ENCODE measurements around the gene POLK. TPM values are rescaled to one million over a fixed set of nuclear protein-coding genes. Genes with fewer than 3 reads are reported as not detected.
A peak's percentile ranks its signal among the peaks of the same experiment; 100 is the strongest.

The POLK gene
- total RNA-seq, 1 donor = 34.7 TPM

GRCh38 chr5:75521195-75521594 lies 9.5 kb downstream of the POLK start:
- Histone ChIP-seq H3K79me2 (ENCODE audit: insufficient read depth, low read length) (peaks cover 91% of the 10 kb centered on the region), H3K36me3 (ENCODE audit: insufficient read depth, low read length) (peaks cover 5% of the 10 kb centered on the region), H3K27me3 (ENCODE audit: insufficient read depth, low read length) (no peaks in the 10 kb centered on the region), H3K9me3 (ENCODE audit: low read depth, low read length) (peaks cover 4% of the 10 kb centered on the region), H2AFZ (ENCODE audit: low read length) (no peak overlapping the region), H3K4me3 (ENCODE audit: insufficient read depth, low read length) (no peak overlapping the region), H3K4me2 (ENCODE audit: insufficient read depth, low read length) (no peak overlapping the region), H4K20me1 (ENCODE audit: insufficient read depth, low read length) (peaks cover 11% of the 10 kb centered on the region), H3K27ac (ENCODE audit: low read depth, low read length) (no peak overlapping the region), H3K4me1 (ENCODE audit: insufficient read depth, low read length) (peaks cover 14% of the 10 kb centered on the region)
- DNase-seq (ENCODE audit: insufficient read length, low spot score, missing footprints) = no peak
- no peak for TF ChIP-seq CTCF (IDR thresholded peaks at IDR 0.05; ENCODE audit: extremely low read depth, low read depth, low read length)

GRCh38 chr5:75522025-75522424 lies 10.3 kb downstream of the POLK start:
- peaks cover 11% of the 10 kb centered on the region for H4K20me1 ChIP-seq (ENCODE audit: insufficient read depth, low read length)
- H3K27ac ChIP-seq (ENCODE audit: low read depth, low read length) = peak overlapping the region; percentile 51
- H3K4me3 ChIP-seq (ENCODE audit: insufficient read depth, low read length) = peak overlapping the region; percentile 5
- no peak for DNase-seq (ENCODE audit: insufficient read length, low spot score, missing footprints)
- peaks cover 4% of the 10 kb centered on the region for H3K9me3 ChIP-seq (ENCODE audit: low read depth, low read length)
- no peaks in the 10 kb centered on the region for H3K27me3 ChIP-seq (ENCODE audit: insufficient read depth, low read length)
- H3K36me3 ChIP-seq (ENCODE audit: insufficient read depth, low read length) = peaks cover 5% of the 10 kb centered on the region
- no peak overlapping the region for H3K4me2 ChIP-seq (ENCODE audit: insufficient read depth, low read length)
- peaks cover 89% of the 10 kb centered on the region for H3K79me2 ChIP-seq (ENCODE audit: insufficient read depth, low read length)
- TF ChIP-seq CTCF (IDR thresholded peaks at IDR 0.05; ENCODE audit: extremely low read depth, low read depth, low read length) = no peak
- H3K4me1 ChIP-seq (ENCODE audit: insufficient read depth, low read length) = peaks cover 14% of the 10 kb centered on the region
- H2AFZ ChIP-seq (ENCODE audit: low read length) = no peak overlapping the region

- DNase-seq (ENCODE audit: insufficient read length, low spot score, missing footprints) = no peak
- no peak overlapping the region for H3K4me2 ChIP-seq (ENCODE audit: insufficient read depth, low read length)
Measured at GRCh38 chr5:75522542-75522941, 10.9 kb downstream of the POLK start.

GRCh38 chr5:75523275-75523674 lies 11.6 kb downstream of the POLK start:
- Histone ChIP-seq H3K4me1 (ENCODE audit: insufficient read depth, low read length) (peaks cover 14% of the 10 kb centered on the region), H3K36me3 (ENCODE audit: insufficient read depth, low read length) (peaks cover 5% of the 10 kb centered on the region), H3K4me3 (ENCODE audit: insufficient read depth, low read length) (no peak overlapping the region), H3K9me3 (ENCODE audit: low read depth, low read length) (peaks cover 4% of the 10 kb centered on the region), H2AFZ (ENCODE audit: low read length) (no peak overlapping the region), H3K4me2 (ENCODE audit: insufficient read depth, low read length) (no peak overlapping the region), H4K20me1 (ENCODE audit: insufficient read depth, low read length) (peaks cover 4% of the 10 kb centered on the region), H3K27me3 (ENCODE audit: insufficient read depth, low read length) (no peaks in the 10 kb centered on the region), H3K27ac (ENCODE audit: low read depth, low read length) (no peak overlapping the region), H3K79me2 (ENCODE audit: insufficient read depth, low read length) (peaks cover 86% of the 10 kb centered on the region)
- TF ChIP-seq CTCF (IDR thresholded peaks at IDR 0.05; ENCODE audit: extremely low read depth, low read depth, low read length) = no peak
- no peak for DNase-seq (ENCODE audit: insufficient read length, low spot score, missing footprints)

More at GRCh38 chr5:75522542-75522941, 10.9 kb downstream of the POLK start:
- Histone ChIP-seq H3K36me3 (ENCODE audit: insufficient read depth, low read length) (peaks cover 5% of the 10 kb centered on the region), H3K79me2 (ENCODE audit: insufficient read depth, low read length) (peaks cover 89% of the 10 kb centered on the region), H3K27ac (ENCODE audit: low read depth, low read length) (peak overlapping the region; percentile 51), H3K4me1 (ENCODE audit: insufficient read depth, low read length) (peaks cover 14% of the 10 kb centered on the region), H3K4me3 (ENCODE audit: insufficient read depth, low read length) (no peak overlapping the region), H3K9me3 (ENCODE audit: low read depth, low read length) (peaks cover 4% of the 10 kb centered on the region), H3K27me3 (ENCODE audit: insufficient read depth, low read length) (no peaks in the 10 kb centered on the region), H2AFZ (ENCODE audit: low read length) (no peak overlapping the region), H4K20me1 (ENCODE audit: insufficient read depth, low read length) (peaks cover 9% of the 10 kb centered on the region)
- no peak for TF ChIP-seq CTCF (IDR thresholded peaks at IDR 0.05; ENCODE audit: extremely low read depth, low read depth, low read length)

Data from osteoblast (primary cell).